HepG2 (cell line): ENCODE measurements around the gene GMPPA. TPM values are rescaled to one million over a fixed set of nuclear protein-coding genes. Genes with fewer than 3 reads are reported as not detected.

Source experiments
- ATAC-seq: fragments of 200-7000 bp; cut with Tn5 transposase; 3 replicates; pipeline ENCODE4 v1.9.1; 2020; ENCODE audit warnings: mild to moderate bottlenecking, moderate library complexity
- BruUV-seq: library from RNA; stranded (reverse); fragments of 400-500 nt; replicated peaks from 2 replicates; lab custom pipeline; 2021; lab: Mats Ljungman, UMichigan
- CTCF ChIA-PET: fragments of 300-600 bp; formaldehyde crosslinking; extraction: SDS; loops from one replicate; lab custom pipeline; 2021; ENCODE audit warnings: low total read pairs, inconsistent platforms, low intra/inter-chr PET ratio; lab: Yijun Ruan, JAX
- POLR2A ChIA-PET: fragments of 350-600 bp; sonication (Branson Sonifier 250); formaldehyde crosslinking; loops from one replicate; lab custom pipeline; 2020; ENCODE audit warnings: antibody characterized with exemption, inconsistent platforms; lab: Yijun Ruan, JAX
- DNase-seq: peaks from one replicate; pipeline ENCODE4 v3.0.0-alpha.2; 2015; ENCODE audit warnings: low spot score
- FAIRE-seq: peaks from 3 replicates; lab custom pipeline; 2011; peaks lifted over from hg19 to GRCh38; lab: Jason Lieb, UNC
- H2AFZ ChIP-seq: one replicate; pipeline ENCODE4 v1.6.1; 2011; ENCODE audit warnings: low read length, inconsistent platforms
- H3K27ac ChIP-seq: fragments of 300-600 bp; 3 replicates; pipeline ENCODE4 v1.8.0; 2011; ENCODE audit warnings: mixed run types, mild to moderate bottlenecking, mixed read lengths, low read length, inconsistent platforms; ENCODE audit not compliant: insufficient read depth; ENCODE audit errors: extremely low read length
- H3K27me3 ChIP-seq, 2 experiments: fragments of 200-600 bp in 1 of 2; 2 replicates in 1 of 2; 3 replicates in 1 of 2; pipeline versions ENCODE4 v1.6.0 to v1.8.0; 2011; ENCODE audit warnings: low read length in 2 of 2, mild to moderate bottlenecking in 2 of 2, moderate library complexity in 2 of 2, inconsistent platforms in 1 of 2; ENCODE audit not compliant: insufficient read depth in 2 of 2, control insufficient read depth in 1 of 2
- H3K36me3 ChIP-seq, 2 experiments: fragments of 200-600 bp in 1 of 2; replicated peaks in 1 of 2; 2 replicates in 1 of 2; 3 replicates in 1 of 2; pipeline versions ENCODE4 v1.5.1 to v1.8.0; 2011; ENCODE audit warnings: low read length in 2 of 2, inconsistent platforms in 1 of 2; ENCODE audit not compliant: insufficient read depth in 2 of 2, control insufficient read depth in 1 of 2
- H3K4me1 ChIP-seq: 2 replicates; pipeline ENCODE4 v1.5.1; 2012; ENCODE audit warnings: low read length, inconsistent platforms; ENCODE audit not compliant: insufficient read depth
- H3K4me2 ChIP-seq: 2 replicates; pipeline ENCODE4 v1.6.0; 2011; ENCODE audit warnings: low read depth, low read length, inconsistent platforms
- H3K4me3 ChIP-seq, 3 experiments: fragments of 200-600 bp in 1 of 3; sonication (generic), shearing (Covaris generic) in 1 of 3; replicated peaks in 1 of 3; 2 replicates each; pipeline ENCODE4 v1.5.1; 2011 to 2016; ENCODE audit warnings: low read length in 3 of 3, inconsistent platforms in 2 of 3, low read depth in 2 of 3, mild to moderate bottlenecking in 2 of 3, control low read depth in 1 of 3, mixed read lengths in 1 of 3; ENCODE audit not compliant: insufficient read depth in 1 of 3
- H3K79me2 ChIP-seq: one replicate; pipeline ENCODE4 v1.6.1; 2011; ENCODE audit warnings: low read length, inconsistent platforms; ENCODE audit not compliant: insufficient read depth
- H3K9ac ChIP-seq: 2 replicates; pipeline ENCODE4 v1.6.0; 2011; ENCODE audit warnings: mild to moderate bottlenecking, low read depth, low read length, inconsistent platforms; ENCODE audit not compliant: insufficient read depth
- H3K9me3 ChIP-seq: 2 replicates; pipeline ENCODE4 v1.5.1; 2012; ENCODE audit warnings: mild to moderate bottlenecking, low read length
- H4K20me1 ChIP-seq: 2 replicates; pipeline ENCODE4 v1.6.0; 2011; ENCODE audit warnings: inconsistent platforms, mild to moderate bottlenecking, low read length, moderate library complexity; ENCODE audit not compliant: insufficient read depth
- ATF7-NPFF ChIP-seq: sonication (generic); formaldehyde crosslinking; IDR thresholded peaks from 2 replicates; pipeline ENCODE4 v1.8.1; 2023; ENCODE audit warnings: mild to moderate bottlenecking, low read depth, missing genetic modification reagents, moderate library complexity
- DBP ChIP-seq: sonication (generic); formaldehyde crosslinking; IDR thresholded peaks from 2 replicates; pipeline ENCODE4 v1.4.0; 2020; ENCODE audit warnings: missing genetic modification reagents; ENCODE audit errors: not compliant biosample characterization
- DNMT1 ChIP-seq: sonication (generic); formaldehyde crosslinking; IDR thresholded peaks from 2 replicates; pipeline ENCODE4 v1.5.1; 2020; ENCODE audit warnings: mild to moderate bottlenecking, missing genetic modification reagents
- MTF2 ChIP-seq: sonication (generic); formaldehyde crosslinking; IDR thresholded peaks from 2 replicates; pipeline ENCODE4 v1.5.0; 2020; ENCODE audit warnings: missing genetic modification reagents, borderline replicate concordance
- PHF21A ChIP-seq: sonication (generic); formaldehyde crosslinking; IDR thresholded peaks from 2 replicates; pipeline ENCODE4 v1.5.0; 2020; ENCODE audit warnings: mild to moderate bottlenecking, missing genetic modification reagents
- PLRG1 ChIP-seq: fragments of 450-650 bp; conservative IDR thresholded peaks from 2 replicates; pipeline ENCODE4 v1.6.1; 2016
- SMYD3 ChIP-seq: sonication (generic); formaldehyde crosslinking; IDR thresholded peaks from 2 replicates; pipeline ENCODE4 v1.8.1; 2023; ENCODE audit warnings: mild to moderate bottlenecking, missing genetic modification reagents
- ZFP1 ChIP-seq: IDR thresholded peaks from 2 replicates; pipeline ENCODE4 v1.6.1; 2016
- ZNF496 ChIP-seq: sonication (generic); formaldehyde crosslinking; IDR thresholded peaks from 2 replicates; pipeline ENCODE4 v1.8.1; 2023; ENCODE audit warnings: mild to moderate bottlenecking, moderate library complexity, missing genetic modification reagents; ENCODE audit not compliant: insufficient replicate concordance
- ZNF629 ChIP-seq: sonication (generic); formaldehyde crosslinking; conservative IDR thresholded peaks from 2 replicates; pipeline ENCODE4 v1.5.0; 2020; ENCODE audit warnings: missing genetic modification reagents
- WGBS: methylation state at CpG from one replicate; pipeline ENCODE4 v1.1.6; 2017; ENCODE audit warnings: low lambda C conversion rate; 5-methylcytosine and 5-hydroxymethylcytosine counted together
- in situ Hi-C: cut with HindIII; loops from 2 replicates; pipeline ENCODE4 v1.10.0; 2017; ENCODE audit warnings: low pct_unique_long_range_greater_than_20kb; ENCODE audit not compliant: extremely low pct_ligation_motif_present
- intact Hi-C: fragments of 100-400 bp; cut with micrococcal nuclease; formaldehyde crosslinking; loops from one replicate; pipeline ENCODE4 v1.10.0; 2022; ENCODE audit not compliant: unreplicated experiment
- polyA plus RNA-seq, 8 experiments: library from polyadenylated mRNA; depleted of rRNA in 3 of 8; stranded (reverse) in 7 of 8; unstranded in 1 of 8; fragments of >200 nt; fragmentation: Illumina TruSeq in 4 of 8; extraction: Trizol in 4 of 8; gene quantifications; 2 replicates each; pipeline versions ENCODE4 v1.2.1 to v1.2.3, GENCODE V29; 2011 to 2016; ENCODE audit warnings: low read depth in 4 of 8, missing spikeins in 1 of 8, mixed read lengths in 1 of 8; ENCODE audit not compliant: insufficient read depth in 1 of 8
- total RNA-seq, 5 experiments: library from RNA; depleted of rRNA; stranded (reverse); fragments of >200 nt; fragmentation: Illumina TruSeq; extraction: Trizol; gene quantifications; 2 replicates each; pipeline ENCODE4 v1.2.3, GENCODE V29; 2016; ENCODE audit warnings: low read depth in 1 of 5
- TF ChIP-seq, protein P1 (sequence below): sonication (generic); formaldehyde crosslinking; conservative IDR thresholded peaks from 2 replicates; pipeline ENCODE4 v1.8.0; 2022; ENCODE audit warnings: mild to moderate bottlenecking, moderate library complexity, missing genetic modification reagents
- TF ChIP-seq, protein P2 (sequence below): sonication (generic); formaldehyde crosslinking; IDR thresholded peaks from 2 replicates; pipeline ENCODE4 v1.5.0; 2020; ENCODE audit warnings: missing genetic modification reagents, mild to moderate bottlenecking, borderline replicate concordance
- TF ChIP-seq, protein P3 (sequence below): sonication (generic); formaldehyde crosslinking; IDR thresholded peaks from 2 replicates; pipeline ENCODE4 v1.4.0; 2020; ENCODE audit warnings: mild to moderate bottlenecking, missing genetic modification reagents, borderline replicate concordance
- TF ChIP-seq, protein P4 (sequence below): sonication (generic); formaldehyde crosslinking; IDR thresholded peaks from 2 replicates; pipeline ENCODE4 v1.5.1; 2020; ENCODE audit warnings: mild to moderate bottlenecking, missing genetic modification reagents, moderate library complexity

Gene GMPPA
- total and polyA plus RNA-seq, 2 of the 13 experiments (the other 11 are each of a cell fraction or from before 2014, with no cell fraction given): 81.1 to 106 TPM

- H3K9ac ChIP-seq: no peak overlapping the region
- ChIA-PET CTCF (no interaction called here), POLR2A (interaction anchor here (3.0 kb wide), 1 partner anchor 14 kb away, joined by 12 read pairs; the partner anchor contains the start of gene GMPPA)
- in situ Hi-C loops (no loop called here), intact Hi-C loops (no loop called here)
- H3K4me1 ChIP-seq: peaks cover 13% of the 10 kb centered on the region
- H3K36me3 ChIP-seq: no peaks in the 10 kb centered on the region
- H3K9me3 ChIP-seq: no peaks in the 10 kb centered on the region
- peak overlapping the region in 1 of 3 experiments; percentile 44; a peak in 1 of 6 replicates for H3K4me3 ChIP-seq
- H4K20me1 ChIP-seq: no peaks in the 10 kb centered on the region
- peak; percentile 30 for ATAC-seq
- no peaks in the 10 kb centered on the region for H3K79me2 ChIP-seq
- H3K27me3 ChIP-seq: peaks cover 60 to 98% of the 10 kb centered on the region in 2 experiments
- no peak for DNase-seq
- no TSS peak for BruUV-seq
- no peak for FAIRE-seq
- H3K27ac ChIP-seq: no peak overlapping the region
- 8% methylated on average over 51 of the region's 89 CpGs for WGBS
- no peak overlapping the region for H2AFZ ChIP-seq
- H3K4me2 ChIP-seq: peak overlapping the region; percentile 36
- TF ChIP-seq PHF21A (CRISPR knock-in tag) (no peak), DNMT1 (no peak), PLRG1 (no peak), MTF2 (CRISPR knock-in tag) (peak; percentile 94), SMYD3 (CRISPR knock-in tag) (no peak), ZNF496 (no peak), DBP (CRISPR knock-in tag) (no peak), ZNF629 (CRISPR knock-in tag) (no peak), ATF7-NPFF (CRISPR knock-in tag) (0 out of 2 replicates have a peak, but pooled peaks have one; percentile 63), ZFP1 (CRISPR knock-in tag) (no peak)
- TF ChIP-seq, protein P1, sequence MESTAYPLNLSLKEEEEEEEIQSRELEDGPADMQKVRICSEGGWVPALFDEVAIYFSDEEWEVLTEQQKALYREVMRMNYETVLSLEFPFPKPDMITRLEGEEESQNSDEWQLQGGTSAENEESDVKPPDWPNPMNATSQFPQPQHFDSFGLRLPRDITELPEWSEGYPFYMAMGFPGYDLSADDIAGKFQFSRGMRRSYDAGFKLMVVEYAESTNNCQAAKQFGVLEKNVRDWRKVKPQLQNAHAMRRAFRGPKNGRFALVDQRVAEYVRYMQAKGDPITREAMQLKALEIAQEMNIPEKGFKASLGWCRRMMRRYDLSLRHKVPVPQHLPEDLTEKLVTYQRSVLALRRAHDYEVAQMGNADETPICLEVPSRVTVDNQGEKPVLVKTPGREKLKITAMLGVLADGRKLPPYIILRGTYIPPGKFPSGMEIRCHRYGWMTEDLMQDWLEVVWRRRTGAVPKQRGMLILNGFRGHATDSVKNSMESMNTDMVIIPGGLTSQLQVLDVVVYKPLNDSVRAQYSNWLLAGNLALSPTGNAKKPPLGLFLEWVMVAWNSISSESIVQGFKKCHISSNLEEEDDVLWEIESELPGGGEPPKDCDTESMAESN (CRISPR knock-in tag): 0 out of 2 replicates have a peak, but pooled peaks have one; percentile 30
- TF ChIP-seq, protein P2, sequence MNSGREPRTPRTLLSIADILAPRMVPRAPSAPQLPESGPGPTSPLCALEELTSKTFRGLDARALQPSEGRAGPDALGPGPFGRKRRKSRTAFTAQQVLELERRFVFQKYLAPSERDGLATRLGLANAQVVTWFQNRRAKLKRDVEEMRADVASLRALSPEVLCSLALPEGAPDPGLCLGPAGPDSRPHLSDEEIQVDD (CRISPR knock-in tag): 0 out of 2 replicates have a peak, but pooled peaks have one; percentile 38
- TF ChIP-seq, protein P3, sequence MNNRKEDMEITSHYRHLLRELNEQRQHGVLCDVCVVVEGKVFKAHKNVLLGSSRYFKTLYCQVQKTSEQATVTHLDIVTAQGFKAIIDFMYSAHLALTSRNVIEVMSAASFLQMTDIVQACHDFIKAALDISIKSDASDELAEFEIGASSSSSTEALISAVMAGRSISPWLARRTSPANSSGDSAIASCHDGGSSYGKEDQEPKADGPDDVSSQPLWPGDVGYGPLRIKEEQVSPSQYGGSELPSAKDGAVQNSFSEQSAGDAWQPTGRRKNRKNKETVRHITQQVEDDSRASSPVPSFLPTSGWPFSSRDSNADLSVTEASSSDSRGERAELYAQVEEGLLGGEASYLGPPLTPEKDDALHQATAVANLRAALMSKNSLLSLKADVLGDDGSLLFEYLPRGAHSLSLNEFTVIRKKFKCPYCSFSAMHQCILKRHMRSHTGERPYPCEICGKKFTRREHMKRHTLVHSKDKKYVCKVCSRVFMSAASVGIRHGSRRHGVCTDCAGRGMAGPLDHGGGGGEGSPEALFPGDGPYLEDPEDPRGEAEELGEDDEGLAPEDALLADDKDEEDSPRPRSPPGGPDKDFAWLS (CRISPR knock-in tag): no peak
- TF ChIP-seq, protein P4, sequence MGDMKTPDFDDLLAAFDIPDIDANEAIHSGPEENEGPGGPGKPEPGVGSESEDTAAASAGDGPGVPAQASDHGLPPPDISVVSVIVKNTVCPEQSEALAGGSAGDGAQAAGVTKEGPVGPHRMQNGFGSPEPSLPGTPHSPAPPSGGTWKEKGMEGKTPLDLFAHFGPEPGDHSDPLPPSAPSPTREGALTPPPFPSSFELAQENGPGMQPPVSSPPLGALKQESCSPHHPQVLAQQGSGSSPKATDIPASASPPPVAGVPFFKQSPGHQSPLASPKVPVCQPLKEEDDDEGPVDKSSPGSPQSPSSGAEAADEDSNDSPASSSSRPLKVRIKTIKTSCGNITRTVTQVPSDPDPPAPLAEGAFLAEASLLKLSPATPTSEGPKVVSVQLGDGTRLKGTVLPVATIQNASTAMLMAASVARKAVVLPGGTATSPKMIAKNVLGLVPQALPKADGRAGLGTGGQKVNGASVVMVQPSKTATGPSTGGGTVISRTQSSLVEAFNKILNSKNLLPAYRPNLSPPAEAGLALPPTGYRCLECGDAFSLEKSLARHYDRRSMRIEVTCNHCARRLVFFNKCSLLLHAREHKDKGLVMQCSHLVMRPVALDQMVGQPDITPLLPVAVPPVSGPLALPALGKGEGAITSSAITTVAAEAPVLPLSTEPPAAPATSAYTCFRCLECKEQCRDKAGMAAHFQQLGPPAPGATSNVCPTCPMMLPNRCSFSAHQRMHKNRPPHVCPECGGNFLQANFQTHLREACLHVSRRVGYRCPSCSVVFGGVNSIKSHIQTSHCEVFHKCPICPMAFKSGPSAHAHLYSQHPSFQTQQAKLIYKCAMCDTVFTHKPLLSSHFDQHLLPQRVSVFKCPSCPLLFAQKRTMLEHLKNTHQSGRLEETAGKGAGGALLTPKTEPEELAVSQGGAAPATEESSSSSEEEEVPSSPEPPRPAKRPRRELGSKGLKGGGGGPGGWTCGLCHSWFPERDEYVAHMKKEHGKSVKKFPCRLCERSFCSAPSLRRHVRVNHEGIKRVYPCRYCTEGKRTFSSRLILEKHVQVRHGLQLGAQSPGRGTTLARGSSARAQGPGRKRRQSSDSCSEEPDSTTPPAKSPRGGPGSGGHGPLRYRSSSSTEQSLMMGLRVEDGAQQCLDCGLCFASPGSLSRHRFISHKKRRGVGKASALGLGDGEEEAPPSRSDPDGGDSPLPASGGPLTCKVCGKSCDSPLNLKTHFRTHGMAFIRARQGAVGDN (CRISPR knock-in tag): no peak
Observed at GRCh38 chr2:219484343-219485200, 14.1 kb upstream of the GMPPA start.
